Right forelimb (tissue), 1 donor: ENCODE measurements around the gene CACNB1.
"Not testable (repeated sequence)": the region's sequence is repeated elsewhere in the genome, so short reads cannot be mapped to it uniquely, and the experiment has no call there.

Experiments used
- DNase-seq: peaks from one replicate; pipeline ENCODE4 v3.0.0-alpha.2; 2018

CACNB1 gene

DNA sequence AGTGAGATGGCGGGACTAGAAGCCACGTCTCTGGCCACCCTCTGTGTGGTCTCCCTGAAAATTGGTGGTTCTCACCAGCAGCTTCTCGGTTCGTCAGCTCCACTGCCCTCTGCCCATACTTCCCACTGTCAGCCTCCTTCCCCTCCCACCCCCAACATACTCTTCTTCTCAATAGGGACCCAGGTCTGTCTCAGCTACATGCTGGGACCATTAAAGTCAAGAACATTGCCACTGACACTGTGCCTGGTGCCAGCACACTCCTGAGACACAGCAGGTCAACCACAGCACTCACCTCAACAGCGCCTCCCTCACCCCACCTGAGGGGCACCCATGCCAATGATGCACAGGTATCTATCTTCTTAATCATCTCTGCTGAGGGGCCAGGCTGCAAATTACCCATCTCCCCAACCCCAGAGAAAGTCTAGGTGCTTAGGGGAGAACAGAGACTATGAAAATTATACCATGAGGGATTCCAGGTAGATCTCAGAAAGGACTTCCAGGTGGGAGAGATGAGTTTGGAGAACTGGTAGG lies 47.3 kb downstream of the CACNB1 start:
- DNase-seq, result no peak

DNA sequence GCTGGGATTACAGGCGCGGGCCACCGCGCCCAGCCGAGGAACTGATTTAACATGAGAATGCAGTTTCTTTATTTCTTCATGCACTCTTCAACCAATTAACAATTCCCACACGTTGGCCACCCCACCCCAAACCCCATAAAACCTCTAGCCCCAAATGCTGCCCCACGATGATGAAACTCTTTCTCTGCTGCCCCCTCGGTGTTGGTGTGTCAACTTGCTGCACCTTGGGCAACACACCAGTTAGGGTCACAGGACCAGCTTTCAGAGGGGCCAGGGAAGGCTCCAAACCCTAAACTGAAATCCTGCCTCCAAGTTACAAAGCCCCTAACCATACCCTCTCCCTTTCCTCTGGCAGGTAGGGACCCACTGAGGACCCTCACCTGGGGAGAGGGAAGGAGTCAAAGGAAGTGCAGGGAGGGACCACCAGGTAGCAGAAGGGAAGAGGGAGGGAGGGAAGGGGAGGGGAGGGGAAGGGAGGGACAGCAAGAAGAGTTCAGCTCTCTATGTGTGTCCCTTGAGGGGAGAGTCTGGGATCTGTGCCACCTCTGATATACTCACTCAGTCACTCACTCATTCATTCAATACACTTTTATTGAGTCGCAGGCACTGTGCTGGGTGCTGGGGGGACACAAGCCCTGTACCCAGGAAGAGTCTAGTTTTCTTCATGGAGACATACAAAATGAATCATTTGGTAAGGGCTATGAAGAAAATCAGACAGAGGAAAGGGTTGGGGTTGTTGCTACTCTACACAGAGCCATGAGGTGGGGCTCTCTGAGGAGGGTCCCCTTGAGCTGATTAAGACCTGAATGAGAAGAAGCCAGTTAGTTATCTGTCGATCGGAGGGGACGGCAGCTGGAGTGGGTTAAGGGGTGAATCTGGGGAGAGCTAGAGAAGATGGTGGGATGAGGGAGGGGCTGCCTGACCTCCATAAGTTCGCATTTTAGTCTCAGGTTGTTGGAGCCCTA lies 50.0 kb downstream of the CACNB1 start:
- DNase-seq, result no peak

DNA sequence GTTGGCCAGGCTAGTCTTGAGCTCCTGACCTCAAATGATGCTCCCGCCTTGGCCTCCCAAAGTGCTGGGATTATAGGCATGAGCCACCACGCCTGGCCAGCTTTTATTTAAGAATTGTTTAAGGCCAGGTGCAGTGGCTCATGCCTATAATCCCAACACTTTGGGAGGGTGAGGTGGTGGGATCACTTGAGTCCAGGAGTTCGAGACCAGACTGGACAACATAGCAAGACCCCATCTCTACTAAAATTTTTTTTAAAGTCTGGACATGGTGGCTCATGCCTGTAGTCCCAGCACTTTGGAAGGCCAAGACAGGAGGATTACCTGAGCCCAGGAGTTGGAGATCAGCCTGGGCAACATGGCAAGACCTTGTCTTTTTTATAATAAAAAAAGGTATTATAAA lies 51.2 kb downstream of the CACNB1 start:
- DNase-seq, result no peak

DNA sequence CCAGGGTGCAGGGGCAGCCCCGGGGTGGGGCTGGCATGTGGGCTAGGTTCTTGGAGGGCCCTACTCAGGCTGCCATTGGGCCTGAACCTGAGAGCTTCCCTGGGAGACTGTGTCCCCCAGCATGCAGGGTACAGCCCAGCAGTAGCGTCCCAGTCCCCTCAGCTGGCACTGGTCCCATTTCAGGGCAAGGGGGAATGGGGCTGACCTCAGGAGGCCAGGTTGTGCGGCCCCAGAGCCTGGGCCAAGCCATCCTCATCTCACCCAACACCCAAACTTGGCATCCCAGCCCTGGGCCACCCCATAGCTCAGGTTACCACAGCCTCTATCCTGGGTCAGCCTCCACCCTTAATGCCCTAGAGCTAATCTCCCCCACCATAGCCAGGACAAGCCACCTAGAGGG lies 52.3 kb downstream of the CACNB1 start:
- no peak for DNase-seq

- DNase-seq, result peak; percentile 95
Measured at GRCh38 chr17:39144416-39144840, 53.0 kb downstream of the CACNB1 start.

DNA sequence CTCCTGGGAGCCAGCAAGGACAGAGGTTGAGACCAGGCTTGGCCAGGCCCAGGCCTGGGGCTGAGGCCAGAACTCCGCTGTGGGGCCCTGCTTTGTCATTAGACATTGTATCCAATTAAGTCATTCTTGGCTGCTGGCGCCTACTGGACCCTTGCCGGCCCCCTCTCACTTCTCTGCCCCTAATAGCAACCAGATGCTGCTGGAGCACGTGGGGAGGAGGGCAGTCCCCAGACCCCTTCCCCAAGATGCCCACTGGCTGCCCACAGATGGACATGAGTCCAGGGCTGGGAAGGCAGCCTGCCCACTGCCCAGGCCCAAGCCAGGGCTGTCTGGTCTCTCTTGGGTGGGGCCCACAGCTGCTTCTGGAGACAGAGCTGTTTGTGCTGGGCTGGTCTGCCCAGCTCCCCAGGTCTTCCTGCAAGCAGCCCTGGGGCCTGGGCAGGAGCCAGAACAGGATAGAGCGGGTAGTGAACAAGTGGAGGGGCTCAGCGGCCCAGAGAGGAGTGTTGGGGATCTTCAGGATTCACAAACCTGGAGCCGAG lies 53.8 kb downstream of the CACNB1 start:
- DNase-seq, result peak; percentile 86

GRCh38 chr17:39141915-39142664 lies 55.4 kb downstream of the CACNB1 start:
- no peak for DNase-seq

GRCh38 chr17:39141294-39141693 lies 56.2 kb downstream of the CACNB1 start:
- no peak for DNase-seq

DNA sequence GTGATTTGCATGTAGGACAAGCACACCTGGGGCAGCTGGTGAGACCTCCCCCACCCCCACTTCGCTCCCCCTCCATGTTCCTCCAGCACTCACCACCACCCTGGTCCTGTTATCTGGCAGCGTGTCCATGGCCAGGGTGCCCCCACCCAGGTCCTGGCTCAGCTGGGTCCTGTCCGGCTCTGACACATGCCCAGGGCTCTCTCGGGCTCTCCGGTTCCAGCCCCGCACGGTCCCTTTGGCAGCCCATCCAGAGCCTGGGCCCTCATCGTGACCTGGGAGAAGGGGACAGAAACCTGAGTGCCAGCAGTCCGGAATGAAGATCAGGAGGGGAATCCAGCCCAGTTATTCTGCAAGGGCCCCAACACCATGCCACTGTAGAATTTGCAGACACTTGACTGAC lies 57.9 kb downstream of the CACNB1 start:
- no peak for DNase-seq

GRCh38 chr17:39139161-39139511 lies 58.3 kb downstream of the CACNB1 start:
- DNase-seq, result no peak

GRCh38 chr17:39138431-39139160 lies 58.9 kb downstream of the CACNB1 start:
- DNase-seq, result no peak

GRCh38 chr17:39134878-39135277 lies 62.6 kb downstream of the CACNB1 start:
- DNase-seq, result no peak

- no peak for DNase-seq
Measured at GRCh38 chr17:39132192-39132610, 65.3 kb downstream of the CACNB1 start.

GRCh38 chr17:39131616-39132015 lies 65.9 kb downstream of the CACNB1 start:
- DNase-seq, result no peak

DNA sequence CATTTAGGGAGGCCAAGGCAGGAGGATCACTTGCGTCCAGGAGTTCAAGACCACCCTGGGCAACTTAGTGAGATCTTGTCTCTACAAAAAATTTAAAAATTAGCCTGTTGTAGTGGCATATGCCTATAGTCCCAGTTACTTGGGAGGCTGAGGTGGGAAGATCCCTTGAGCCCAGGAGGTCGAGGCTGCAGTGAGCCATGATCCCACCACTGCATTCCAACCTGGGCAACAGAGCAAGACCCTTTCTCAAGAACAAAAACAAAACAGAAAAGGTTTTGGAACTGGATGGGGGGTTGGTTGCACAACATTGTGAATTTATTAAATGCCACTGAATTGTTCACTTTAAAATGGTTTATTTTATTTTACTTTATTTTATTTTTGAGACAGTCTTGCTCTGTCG lies 67.3 kb downstream of the CACNB1 start:
- DNase-seq, result no peak

- DNase-seq, result not testable (repeated sequence)
Measured at GRCh38 chr17:39129544-39129943, 67.9 kb downstream of the CACNB1 start.

- DNase-seq, result no peak
Measured at GRCh38 chr17:39126436-39126835, 71.0 kb downstream of the CACNB1 start.

DNA sequence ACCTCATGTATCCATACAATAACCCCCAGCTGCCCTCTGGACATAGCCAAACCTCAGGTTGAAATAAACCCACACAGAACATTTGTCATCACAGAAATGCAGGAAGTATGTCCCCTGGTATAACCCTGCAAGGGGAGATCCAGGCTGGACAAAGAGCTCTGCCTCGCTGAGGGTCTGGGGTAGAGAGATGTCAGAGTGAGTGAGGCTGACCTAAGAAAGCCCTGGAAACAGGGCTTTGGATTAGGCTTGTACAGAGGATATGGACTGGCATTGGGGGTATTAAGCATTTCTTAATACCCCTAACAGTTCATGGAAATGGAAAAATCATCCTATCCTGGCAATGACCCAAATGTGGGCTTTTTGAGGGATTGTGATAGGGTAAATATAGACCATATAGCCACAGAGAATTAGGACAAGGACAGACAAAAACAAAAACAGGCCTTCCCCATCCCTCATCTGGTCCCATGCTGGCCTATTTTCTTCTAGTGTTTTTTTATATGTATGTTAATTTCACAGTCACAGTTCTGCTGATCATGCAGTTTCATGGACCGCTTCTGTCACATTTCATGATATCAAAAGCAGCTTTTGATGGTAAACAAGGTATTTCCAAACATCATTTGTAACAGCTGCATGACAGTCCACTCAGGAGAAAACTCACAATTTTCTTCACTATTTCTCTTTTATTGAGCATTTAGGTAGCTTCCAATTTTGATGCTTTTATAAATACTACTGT lies 72.2 kb downstream of the CACNB1 start:
- DNase-seq, result no peak

GRCh38 chr17:39123627-39124026 lies 73.8 kb downstream of the CACNB1 start:
- DNase-seq, result no peak
